ENCODE results near the gene OR2A14.

- TF ChIP-seq POLR2AphosphoS5 (IDR thresholded peaks at IDR 0.05; ENCODE audit: low read depth): no peak
- TF ChIP-seq, protein P1, sequence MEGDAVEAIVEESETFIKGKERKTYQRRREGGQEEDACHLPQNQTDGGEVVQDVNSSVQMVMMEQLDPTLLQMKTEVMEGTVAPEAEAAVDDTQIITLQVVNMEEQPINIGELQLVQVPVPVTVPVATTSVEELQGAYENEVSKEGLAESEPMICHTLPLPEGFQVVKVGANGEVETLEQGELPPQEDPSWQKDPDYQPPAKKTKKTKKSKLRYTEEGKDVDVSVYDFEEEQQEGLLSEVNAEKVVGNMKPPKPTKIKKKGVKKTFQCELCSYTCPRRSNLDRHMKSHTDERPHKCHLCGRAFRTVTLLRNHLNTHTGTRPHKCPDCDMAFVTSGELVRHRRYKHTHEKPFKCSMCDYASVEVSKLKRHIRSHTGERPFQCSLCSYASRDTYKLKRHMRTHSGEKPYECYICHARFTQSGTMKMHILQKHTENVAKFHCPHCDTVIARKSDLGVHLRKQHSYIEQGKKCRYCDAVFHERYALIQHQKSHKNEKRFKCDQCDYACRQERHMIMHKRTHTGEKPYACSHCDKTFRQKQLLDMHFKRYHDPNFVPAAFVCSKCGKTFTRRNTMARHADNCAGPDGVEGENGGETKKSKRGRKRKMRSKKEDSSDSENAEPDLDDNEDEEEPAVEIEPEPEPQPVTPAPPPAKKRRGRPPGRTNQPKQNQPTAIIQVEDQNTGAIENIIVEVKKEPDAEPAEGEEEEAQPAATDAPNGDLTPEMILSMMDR (IDR thresholded peaks at IDR 0.05; ENCODE audit: insufficient read depth, low read length): no peak
- no peak for TF ChIP-seq GABPA (IDR thresholded peaks at IDR 0.05; ENCODE audit: low read depth)
- TF ChIP-seq, protein P2, sequence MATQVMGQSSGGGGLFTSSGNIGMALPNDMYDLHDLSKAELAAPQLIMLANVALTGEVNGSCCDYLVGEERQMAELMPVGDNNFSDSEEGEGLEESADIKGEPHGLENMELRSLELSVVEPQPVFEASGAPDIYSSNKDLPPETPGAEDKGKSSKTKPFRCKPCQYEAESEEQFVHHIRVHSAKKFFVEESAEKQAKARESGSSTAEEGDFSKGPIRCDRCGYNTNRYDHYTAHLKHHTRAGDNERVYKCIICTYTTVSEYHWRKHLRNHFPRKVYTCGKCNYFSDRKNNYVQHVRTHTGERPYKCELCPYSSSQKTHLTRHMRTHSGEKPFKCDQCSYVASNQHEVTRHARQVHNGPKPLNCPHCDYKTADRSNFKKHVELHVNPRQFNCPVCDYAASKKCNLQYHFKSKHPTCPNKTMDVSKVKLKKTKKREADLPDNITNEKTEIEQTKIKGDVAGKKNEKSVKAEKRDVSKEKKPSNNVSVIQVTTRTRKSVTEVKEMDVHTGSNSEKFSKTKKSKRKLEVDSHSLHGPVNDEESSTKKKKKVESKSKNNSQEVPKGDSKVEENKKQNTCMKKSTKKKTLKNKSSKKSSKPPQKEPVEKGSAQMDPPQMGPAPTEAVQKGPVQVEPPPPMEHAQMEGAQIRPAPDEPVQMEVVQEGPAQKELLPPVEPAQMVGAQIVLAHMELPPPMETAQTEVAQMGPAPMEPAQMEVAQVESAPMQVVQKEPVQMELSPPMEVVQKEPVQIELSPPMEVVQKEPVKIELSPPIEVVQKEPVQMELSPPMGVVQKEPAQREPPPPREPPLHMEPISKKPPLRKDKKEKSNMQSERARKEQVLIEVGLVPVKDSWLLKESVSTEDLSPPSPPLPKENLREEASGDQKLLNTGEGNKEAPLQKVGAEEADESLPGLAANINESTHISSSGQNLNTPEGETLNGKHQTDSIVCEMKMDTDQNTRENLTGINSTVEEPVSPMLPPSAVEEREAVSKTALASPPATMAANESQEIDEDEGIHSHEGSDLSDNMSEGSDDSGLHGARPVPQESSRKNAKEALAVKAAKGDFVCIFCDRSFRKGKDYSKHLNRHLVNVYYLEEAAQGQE (IDR thresholded peaks at IDR 0.05; ENCODE audit: insufficient replicate concordance, low read depth): no peak
Measured at GRCh38 chr7:144098776-144099175, 24.2 kb upstream of the OR2A14 start.

Measured in HL-60 (cell line).